Stomach smooth muscle (tissue), 2 donors: ENCODE data around the gene EHBP1.
"Not testable (repeated sequence)": the region's sequence is repeated elsewhere in the genome, so short reads cannot be mapped to it uniquely, and the experiment has no call there.

ENCODE experiments used
- H3K27ac ChIP-seq: one replicate; pipeline ENCODE4 v1.7.0; 2013; ENCODE audit warnings: mild to moderate bottlenecking, low read length, inconsistent platforms
- H3K27me3 ChIP-seq, 2 donors: one replicate each; pipeline ENCODE4 v1.7.0; 2013; ENCODE audit warnings: low read length in 2 of 2; ENCODE audit not compliant: insufficient read depth in 2 of 2, control insufficient read depth in 1 of 2
- H3K36me3 ChIP-seq, 2 donors: one replicate each; pipeline ENCODE4 v1.7.0; 2013; ENCODE audit warnings: low read length in 2 of 2; ENCODE audit not compliant: control insufficient read depth in 2 of 2, insufficient read depth in 2 of 2
- H3K4me1 ChIP-seq: one replicate; pipeline ENCODE4 v1.7.0; 2013; ENCODE audit warnings: low read length; ENCODE audit not compliant: control insufficient read depth, insufficient read depth
- H3K4me3 ChIP-seq, 2 donors: one replicate each; pipeline ENCODE4 v1.7.0; 2013; ENCODE audit warnings: low read length in 2 of 2
- H3K9ac ChIP-seq, 2 donors: one replicate each; pipeline ENCODE4 v1.7.0; 2013; ENCODE audit warnings: low read length in 2 of 2, mild to moderate bottlenecking in 1 of 2
- H3K9me3 ChIP-seq, 2 donors: one replicate each; pipeline ENCODE4 v1.7.0; 2013; ENCODE audit warnings: low read length in 2 of 2; ENCODE audit not compliant: control insufficient read depth in 2 of 2
- donor health status: healthy.
- donor health status: Pancreatic carcinoma.

Gene EHBP1

GRCh38 chr2:62704654-62705006, 883 bp upstream of the EHBP1 start:
- Histone ChIP-seq H3K27me3 (no peaks in the 10 kb centered on the region), H3K27ac (peak overlapping the region; percentile 92), H3K4me1 (peaks cover 6% of the 10 kb centered on the region), H3K9ac (peak overlapping the region; percentile 77 to 86), H3K36me3 (no peaks in the 10 kb centered on the region), H3K4me3 (peak overlapping the region; percentile 85 to 87), H3K9me3 (no peaks in the 10 kb centered on the region)

- Histone ChIP-seq H3K9me3 (no peaks in the 10 kb centered on the region), H3K4me3 (peak overlapping the region; percentile 87 to 95), H3K9ac (peak overlapping the region; percentile 64 to 77)
Observed at GRCh38 chr2:62705859-62706720, 577 bp downstream of the EHBP1 start.

GRCh38 chr2:62706721-62707521, 1.4 kb downstream of the EHBP1 start:
- H3K9ac ChIP-seq, result peak overlapping the region; percentile 64 to 77
- H3K27ac ChIP-seq, result peak overlapping the region; percentile 76
- H3K27me3 ChIP-seq, result no peaks in the 10 kb centered on the region
- peaks cover 6% of the 10 kb centered on the region for H3K4me1 ChIP-seq
- H3K36me3 ChIP-seq, result peaks cover 3 to 6% of the 10 kb centered on the region in 2 donors
- peak overlapping the region; percentile 87 to 95 for H3K4me3 ChIP-seq
- H3K9me3 ChIP-seq, result no peaks in the 10 kb centered on the region

More at GRCh38 chr2:62705859-62706720, 577 bp downstream of the EHBP1 start:
- H3K27me3 ChIP-seq, result no peaks in the 10 kb centered on the region
- peak overlapping the region; percentile 76 for H3K27ac ChIP-seq
- H3K36me3 ChIP-seq, result peaks cover 0 to 3% of the 10 kb centered on the region in 2 donors
- peaks cover 6% of the 10 kb centered on the region for H3K4me1 ChIP-seq

- H3K27me3 ChIP-seq, result no peaks in the 10 kb centered on the region
- peaks cover 6% of the 10 kb centered on the region for H3K4me1 ChIP-seq
- H3K9me3 ChIP-seq, result no peaks in the 10 kb centered on the region
- peaks cover 3 to 9% of the 10 kb centered on the region in 2 donors for H3K36me3 ChIP-seq
- no peak overlapping the region for H3K9ac ChIP-seq
- peak overlapping the region; percentile 87 to 95 for H3K4me3 ChIP-seq
- H3K27ac ChIP-seq, result no peak overlapping the region
Observed at GRCh38 chr2:62708751-62709150, 3.2 kb downstream of the EHBP1 start.

GRCh38 chr2:62711832-62712494, 6.5 kb downstream of the EHBP1 start:
- Histone ChIP-seq H3K27ac (no peak overlapping the region), H3K9ac (no peak overlapping the region), H3K4me3 (peak overlapping the region in 1 of 2 donors; percentile 22), H3K4me1 (peaks cover 6% of the 10 kb centered on the region), H3K36me3 (peaks cover 3 to 9% of the 10 kb centered on the region in 2 donors), H3K27me3 (no peaks in the 10 kb centered on the region), H3K9me3 (no peaks in the 10 kb centered on the region)

GRCh38 chr2:62713196-62713595, 7.7 kb downstream of the EHBP1 start:
- not testable (repeated sequence) for H3K9me3 ChIP-seq, H3K4me1 ChIP-seq, H3K36me3 ChIP-seq, H3K4me3 ChIP-seq, H3K27ac ChIP-seq, H3K9ac ChIP-seq, H3K27me3 ChIP-seq

- Histone ChIP-seq H3K27me3 (no peaks in the 10 kb centered on the region), H3K4me3 (no peak overlapping the region), H3K36me3 (peaks cover 3 to 9% of the 10 kb centered on the region in 2 donors), H3K27ac (no peak overlapping the region), H3K4me1 (no peaks in the 10 kb centered on the region), H3K9me3 (no peaks in the 10 kb centered on the region), H3K9ac (no peak overlapping the region)
Observed at GRCh38 chr2:62713837-62714236, 8.3 kb downstream of the EHBP1 start.

GRCh38 chr2:62716768-62717167, 11.3 kb downstream of the EHBP1 start:
- Histone ChIP-seq H3K9me3 (no peaks in the 10 kb centered on the region), H3K36me3 (peaks cover 0 to 5% of the 10 kb centered on the region in 2 donors), H3K4me1 (no peaks in the 10 kb centered on the region), H3K27me3 (no peaks in the 10 kb centered on the region), H3K27ac (no peak overlapping the region), H3K9ac (no peak overlapping the region), H3K4me3 (no peak overlapping the region)

GRCh38 chr2:62717503-62718081, 12.1 kb downstream of the EHBP1 start:
- H3K27ac ChIP-seq, result no peak overlapping the region
- H3K36me3 ChIP-seq, result no peaks in the 10 kb centered on the region
- no peak overlapping the region for H3K4me3 ChIP-seq
- H3K27me3 ChIP-seq, result no peaks in the 10 kb centered on the region
- no peaks in the 10 kb centered on the region for H3K4me1 ChIP-seq
- H3K9me3 ChIP-seq, result no peaks in the 10 kb centered on the region
- H3K9ac ChIP-seq, result no peak overlapping the region

- no peak overlapping the region for H3K27ac ChIP-seq
- H3K4me1 ChIP-seq, result no peaks in the 10 kb centered on the region
- H3K9ac ChIP-seq, result no peak overlapping the region
- no peaks in the 10 kb centered on the region for H3K9me3 ChIP-seq
- H3K27me3 ChIP-seq, result no peaks in the 10 kb centered on the region
- H3K36me3 ChIP-seq, result no peaks in the 10 kb centered on the region
- no peak overlapping the region for H3K4me3 ChIP-seq
Observed at GRCh38 chr2:62718225-62718822, 12.8 kb downstream of the EHBP1 start.
